ENCODE data around the gene APOL4.
A peak's percentile ranks its signal among the peaks of the same experiment; 100 is the strongest.
"Not testable (repeated sequence)": the region's sequence is repeated elsewhere in the genome, so short reads cannot be mapped to it uniquely, and the experiment has no call there.

Gene APOL4

DNA sequence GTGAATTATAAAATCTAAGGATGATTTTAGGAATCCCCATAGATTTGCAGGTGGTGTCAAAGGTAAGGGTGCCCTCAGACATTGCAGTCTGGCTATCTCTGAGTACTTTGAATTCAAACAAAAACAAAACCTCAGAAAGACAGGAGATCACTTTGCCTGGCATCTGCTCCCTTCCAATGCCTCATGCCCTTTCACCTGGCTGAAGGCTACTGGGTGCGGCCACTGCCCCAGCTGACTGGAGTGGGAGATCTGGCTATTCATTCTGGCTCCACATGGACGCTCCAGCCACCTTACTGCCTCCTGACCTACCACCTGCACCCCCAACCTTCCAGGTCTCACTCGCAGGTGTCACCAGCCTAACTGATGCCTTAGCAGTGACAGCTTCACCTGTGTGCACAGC is 28.0 kb upstream of the APOL4 start:
- DNase-seq = not testable (repeated sequence)

DNA sequence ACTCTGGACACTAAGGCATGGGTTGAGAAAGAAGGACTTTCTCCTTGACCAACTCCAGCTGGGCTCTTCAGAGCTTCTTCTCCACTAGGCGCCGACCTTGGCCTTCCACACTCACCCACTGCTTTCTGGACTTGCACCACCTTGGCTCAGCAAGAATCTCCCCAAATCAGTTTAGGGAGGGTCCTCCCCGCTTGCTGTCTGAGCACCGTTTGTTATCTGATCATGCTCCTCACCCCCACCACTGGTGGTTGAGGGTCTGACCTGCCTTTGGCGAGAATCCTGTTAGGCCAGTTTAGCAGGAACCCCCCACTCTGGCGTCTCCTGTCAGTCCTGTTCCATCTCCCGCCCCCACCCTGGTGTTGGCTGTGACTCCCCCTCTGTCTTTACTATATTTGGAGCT is 27.3 kb upstream of the APOL4 start:
- DNase-seq = no peak

DNA sequence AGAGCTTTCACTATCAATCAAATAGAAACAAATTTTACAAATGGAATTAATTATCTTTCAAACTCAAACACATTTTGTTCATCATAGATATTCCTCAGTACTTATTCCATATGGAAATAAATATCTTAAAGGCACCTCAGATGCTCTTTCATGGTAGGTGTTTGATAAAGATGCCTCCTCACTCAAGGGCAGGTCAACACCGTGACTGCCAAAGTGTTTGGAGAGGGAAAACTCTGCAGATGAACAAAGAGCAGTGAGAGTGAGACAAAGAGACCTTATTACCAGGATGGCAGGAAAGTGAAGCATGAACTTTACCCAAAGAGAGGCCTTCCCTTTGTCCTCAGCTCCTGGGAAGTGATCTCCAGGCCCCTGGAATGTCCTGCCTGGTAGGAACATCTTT is 26.8 kb upstream of the APOL4 start:
- DNase-seq = not testable (repeated sequence)

DNA sequence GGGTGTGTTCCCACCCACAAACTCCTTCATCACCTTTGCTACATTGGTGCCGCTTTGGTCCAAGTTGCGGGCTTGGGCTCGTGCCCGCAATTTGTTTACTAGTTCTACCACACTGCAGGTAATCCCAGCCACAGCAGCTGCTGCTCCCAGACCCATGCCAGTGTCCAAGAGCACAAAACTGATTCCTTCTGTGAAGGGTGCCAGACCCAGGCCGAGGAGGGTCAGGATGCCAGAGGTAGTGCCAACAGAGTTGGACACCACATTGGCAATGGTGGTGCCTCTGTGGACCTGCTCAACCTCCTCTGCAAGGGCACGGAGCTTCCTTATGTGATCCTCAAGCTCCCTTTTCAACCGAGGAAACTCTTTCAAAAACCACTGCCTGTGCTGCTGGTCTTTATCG is 26.2 kb upstream of the APOL4 start:
- no peak for DNase-seq

DNA sequence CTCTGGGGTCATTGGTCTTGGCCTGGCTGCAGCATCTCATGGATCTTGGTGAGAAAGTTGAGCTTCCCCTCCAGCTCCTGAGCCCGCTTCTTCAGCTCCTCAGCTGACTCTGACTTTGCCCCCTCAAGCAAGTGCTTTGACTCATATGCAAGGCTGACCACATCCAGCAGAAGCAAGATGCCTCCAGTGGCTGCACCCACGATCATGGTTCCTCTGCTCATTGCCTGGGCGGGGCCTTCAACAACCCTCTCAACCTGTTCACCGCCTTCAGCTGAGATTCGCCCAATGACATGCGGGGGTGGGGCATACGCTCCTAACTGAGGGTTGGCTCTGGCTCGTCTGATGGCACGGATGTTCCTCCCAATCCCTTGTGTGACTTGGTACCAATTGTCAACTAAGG is 25.8 kb upstream of the APOL4 start:
- no peak for DNase-seq

DNA sequence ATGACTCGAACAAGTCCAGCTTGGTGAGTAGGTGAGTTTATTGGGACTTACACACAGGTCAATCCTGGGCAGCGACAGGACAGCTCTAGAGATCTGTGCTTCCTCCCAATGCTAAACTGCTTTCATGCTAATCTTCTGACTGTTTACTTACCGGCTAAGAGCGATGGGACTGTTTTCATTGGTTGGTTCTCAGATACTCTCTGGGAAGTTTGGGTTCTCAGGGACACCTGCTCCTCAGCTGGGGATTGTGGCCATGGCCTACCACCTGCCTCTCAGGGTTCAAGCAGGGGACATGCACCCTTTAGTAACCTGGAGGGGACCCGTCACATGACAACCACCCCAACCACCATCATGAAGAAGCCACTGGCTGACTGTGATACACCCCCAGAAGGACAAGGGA is 24.6 kb upstream of the APOL4 start:
- DNase-seq = no peak

DNA sequence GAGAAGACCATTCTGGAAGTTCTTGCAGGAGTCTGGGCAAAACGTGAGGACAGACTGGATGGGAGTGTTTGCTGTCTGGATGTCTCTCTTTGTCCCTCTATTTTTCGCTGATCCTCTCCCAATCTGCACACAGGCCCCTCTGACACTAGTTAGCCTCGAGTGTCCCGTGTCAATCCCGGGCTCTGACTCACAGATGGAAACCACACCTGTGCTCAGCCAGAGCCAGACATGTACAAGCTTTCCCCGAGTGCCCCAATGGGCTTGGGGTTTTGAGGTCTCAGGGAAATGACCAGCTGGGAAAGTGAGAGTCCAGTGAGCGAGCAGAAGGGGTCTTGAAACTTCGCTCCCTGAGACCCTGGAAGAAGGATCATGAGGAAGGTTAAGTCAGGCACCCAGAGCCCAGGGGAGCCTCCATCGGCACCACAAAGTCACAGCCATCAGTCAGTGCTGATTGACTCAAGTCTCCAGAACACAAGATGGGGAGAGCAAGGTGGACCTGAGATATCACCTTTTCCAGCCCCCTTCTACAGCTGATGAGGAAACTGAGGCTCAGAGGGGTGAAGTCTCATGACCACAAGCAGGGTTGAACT is 23.8 kb upstream of the APOL4 start:
- no peak for DNase-seq

DNA sequence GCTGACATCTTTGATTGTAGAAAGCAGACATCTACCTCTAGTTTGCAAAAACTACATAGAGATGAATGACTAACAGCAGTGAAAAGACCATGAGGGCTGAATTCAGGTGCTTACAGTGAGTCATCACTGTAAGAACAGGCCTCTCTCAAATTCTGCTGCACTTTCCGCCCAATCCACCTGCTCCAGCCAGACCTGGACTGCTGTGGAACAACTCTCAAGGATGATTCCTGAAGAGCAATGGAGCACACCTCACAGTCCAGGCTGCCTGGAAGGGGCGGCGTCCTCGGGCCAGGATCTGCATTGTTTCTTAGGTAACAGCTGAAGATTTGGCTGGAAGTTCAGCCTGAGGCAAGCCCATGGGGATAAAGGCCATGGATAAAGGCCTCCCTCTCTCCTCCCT is 22.6 kb upstream of the APOL4 start:
- no peak for DNase-seq

DNA sequence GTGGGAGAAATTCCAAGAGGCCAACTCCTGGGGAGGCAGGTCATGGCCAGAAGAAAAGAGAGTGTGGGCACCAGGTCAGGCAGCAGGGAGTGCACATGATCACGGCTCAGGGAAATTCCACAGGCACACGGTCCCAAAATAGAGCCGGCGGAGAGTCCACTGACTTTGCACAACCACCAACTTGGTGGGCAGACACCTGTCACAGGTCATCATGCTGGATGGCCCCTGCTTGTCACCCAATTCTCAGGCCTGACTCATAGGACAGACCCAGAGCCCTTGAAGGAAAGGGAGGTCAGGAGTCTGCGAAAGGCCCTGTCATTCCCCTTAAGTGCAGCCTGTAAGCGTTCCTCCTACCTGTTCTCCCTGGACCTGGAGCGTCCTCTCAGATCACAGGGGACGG is 21.9 kb upstream of the APOL4 start:
- DNase-seq = no peak

DNA sequence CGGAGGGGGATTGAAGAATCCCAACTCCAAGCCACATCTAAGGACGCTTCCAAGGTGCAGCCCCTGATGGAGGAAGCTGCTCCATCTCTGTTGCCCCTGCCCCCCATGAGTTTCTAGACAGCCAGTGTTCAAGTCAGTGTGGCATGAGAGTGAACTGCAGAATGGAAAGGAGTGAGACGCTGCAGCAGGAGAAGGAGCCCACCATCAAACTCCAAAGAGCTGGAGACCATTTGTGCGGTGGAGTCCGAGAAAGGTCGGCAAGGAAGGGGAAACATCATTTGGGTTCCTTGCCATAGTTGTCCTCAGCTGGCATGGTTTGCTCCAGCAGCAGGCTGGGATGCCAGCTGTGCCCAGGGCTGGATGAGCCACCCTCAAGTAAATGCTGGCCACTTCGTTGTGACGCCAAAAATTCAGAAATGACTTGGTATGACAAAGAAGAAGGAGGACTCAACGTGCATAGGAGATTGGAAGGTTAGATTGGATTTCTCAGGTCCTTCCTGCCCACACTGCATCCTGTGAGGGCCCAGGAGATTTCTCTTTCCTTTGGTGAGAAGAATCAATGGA is 21.4 kb upstream of the APOL4 start:
- no peak for DNase-seq

DNA sequence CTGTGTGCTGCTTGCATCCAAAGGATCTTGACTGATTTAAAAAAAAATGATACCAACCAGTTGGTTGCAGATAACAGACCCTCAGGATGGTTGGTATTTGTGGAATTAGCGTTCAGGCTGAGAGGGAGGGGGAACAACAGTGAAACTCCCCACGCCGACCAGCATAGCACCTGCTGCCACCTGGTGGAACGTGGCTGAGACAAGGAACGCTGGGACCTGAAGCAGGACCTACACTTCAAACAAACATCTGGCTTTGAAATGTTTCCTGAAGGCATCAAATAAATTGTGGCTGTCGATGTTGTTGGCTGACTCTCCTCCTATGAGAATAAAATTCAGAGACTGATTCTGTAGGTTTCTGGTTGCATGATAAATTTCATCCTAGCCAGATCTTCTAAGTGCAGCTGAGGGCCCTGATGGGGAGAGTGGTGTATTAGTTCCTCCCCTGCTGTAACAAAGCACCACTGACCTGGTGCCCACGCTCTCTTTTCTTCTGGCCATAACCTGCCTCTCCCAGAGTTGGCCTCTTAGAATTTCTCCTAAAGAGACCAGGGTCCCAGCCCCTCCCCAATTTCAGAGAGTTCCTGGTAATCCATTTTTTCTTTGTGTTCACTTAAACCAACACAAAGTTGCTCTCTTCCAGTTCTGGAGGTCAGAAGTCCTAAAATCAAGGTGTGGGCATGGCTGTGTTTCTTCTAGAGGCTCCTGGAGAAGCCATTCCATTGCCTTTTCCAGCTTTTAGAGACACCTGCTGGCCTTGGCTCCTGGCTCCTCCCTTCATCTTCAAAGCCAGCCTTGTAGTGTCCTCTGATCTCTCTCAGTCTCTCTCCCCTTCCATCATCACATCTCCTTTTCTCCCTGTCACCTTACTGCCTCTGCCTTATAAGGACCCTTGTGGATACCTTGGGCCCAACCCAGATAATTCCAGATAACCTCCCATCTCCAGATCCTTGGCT is 20.5 kb upstream of the APOL4 start:
- DNase-seq = peak; percentile 54

DNA sequence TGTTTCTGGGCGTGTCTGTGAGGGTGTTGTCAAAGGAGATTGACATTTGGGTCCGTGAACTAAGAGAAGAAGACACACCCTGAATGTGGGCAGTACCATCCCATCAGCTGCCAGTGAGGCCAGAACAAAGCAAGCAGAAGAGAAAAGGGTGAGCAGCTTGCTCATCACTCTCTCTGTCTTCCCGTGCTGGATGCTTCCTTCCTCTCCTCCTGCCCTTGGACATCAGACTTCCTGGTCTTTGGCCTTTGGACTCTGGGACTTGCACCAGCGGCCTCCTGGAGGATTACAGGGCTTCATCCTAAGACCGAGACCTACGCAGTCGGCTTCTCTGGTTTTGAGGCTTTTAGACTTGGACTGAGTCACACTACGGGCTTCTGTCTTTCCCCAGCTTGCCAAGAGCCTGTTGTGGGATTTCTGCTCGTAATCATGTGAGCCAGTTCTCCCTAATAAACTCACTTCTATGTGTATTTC is 18.9 kb upstream of the APOL4 start:
- no peak for DNase-seq

DNA sequence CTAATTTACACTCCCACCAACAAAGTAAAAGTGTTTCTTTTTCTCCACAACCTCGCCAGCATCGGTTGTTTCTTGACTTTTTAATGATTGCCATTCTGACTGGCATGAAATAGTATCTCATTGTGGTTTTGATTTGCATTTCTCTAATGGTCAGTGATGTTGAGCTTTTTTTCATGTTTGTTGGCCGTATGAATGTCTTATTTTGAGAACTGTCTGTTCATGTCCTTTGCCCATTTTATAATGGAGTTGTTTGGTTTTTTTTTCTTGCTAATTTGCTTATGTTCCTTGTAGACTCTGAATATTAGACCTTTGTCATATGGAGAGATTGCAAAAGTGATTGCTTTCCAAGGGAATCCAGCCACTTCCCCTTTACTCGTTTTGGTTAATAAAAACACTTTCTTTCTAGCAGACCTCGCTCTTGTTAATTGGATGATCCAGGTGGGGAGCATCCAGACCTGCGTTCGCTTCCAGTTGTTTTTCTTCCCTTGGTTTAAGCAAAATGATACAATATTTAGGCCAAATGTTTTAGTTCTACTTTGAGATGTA is 17.1 kb upstream of the APOL4 start:
- no peak for DNase-seq

DNA sequence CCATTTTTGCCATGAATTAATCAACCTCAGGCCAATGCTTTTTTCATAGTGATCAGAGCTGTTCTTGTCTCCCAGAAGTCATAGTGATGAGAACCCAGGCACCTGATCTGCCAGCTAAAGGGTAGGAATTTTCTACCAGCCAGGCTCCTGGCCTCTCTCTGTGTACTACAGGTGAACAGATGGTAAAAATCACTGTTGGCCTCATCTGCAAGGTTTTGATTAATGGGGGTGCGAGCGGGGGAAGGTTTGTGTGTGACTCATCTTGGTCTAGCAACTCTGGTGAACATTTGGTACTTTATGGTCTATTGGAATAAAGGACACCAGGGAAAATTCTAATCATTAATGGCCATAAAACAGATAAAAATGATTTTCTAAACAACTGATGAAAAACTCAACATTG is 14.4 kb upstream of the APOL4 start:
- no peak for DNase-seq

DNA sequence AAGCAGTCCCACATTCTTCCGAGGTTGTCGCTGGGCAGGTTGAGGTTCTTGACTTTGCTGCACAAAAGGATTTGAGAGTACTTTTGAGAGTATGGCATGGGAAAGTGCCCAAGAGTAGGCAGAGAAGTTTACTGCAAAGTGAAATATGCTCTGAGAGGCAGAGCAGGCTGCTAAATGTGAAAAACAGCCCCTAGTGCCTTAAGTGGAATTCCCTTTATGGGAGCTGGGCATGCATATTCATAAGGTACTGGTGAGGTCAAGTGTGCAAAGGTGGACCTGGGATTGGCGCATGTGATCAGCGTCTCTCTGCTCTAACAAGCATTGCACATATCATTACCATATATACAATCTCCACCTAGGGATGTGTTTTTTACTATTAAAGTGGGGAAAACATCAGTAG is 12.0 kb upstream of the APOL4 start:
- no peak for DNase-seq

DNA sequence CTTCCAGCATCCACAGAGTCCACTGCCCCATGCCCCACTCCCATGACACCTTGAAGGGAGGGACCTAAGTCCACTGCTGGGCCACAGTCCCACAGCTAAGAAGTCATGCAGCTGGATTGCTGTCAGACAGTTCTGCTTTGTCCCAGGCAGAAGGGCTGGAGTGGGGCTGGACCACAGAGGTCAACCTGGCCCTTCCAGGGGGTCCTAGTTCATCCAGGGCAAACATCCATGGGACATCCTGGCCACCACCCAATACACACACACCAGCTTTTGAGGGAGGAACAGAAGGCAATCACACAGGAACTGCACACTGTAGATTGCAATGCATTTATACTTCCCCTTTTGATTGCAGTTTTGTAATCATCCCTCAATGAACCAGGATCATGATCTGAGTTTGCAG is 11.3 kb upstream of the APOL4 start:
- no peak for DNase-seq

DNA sequence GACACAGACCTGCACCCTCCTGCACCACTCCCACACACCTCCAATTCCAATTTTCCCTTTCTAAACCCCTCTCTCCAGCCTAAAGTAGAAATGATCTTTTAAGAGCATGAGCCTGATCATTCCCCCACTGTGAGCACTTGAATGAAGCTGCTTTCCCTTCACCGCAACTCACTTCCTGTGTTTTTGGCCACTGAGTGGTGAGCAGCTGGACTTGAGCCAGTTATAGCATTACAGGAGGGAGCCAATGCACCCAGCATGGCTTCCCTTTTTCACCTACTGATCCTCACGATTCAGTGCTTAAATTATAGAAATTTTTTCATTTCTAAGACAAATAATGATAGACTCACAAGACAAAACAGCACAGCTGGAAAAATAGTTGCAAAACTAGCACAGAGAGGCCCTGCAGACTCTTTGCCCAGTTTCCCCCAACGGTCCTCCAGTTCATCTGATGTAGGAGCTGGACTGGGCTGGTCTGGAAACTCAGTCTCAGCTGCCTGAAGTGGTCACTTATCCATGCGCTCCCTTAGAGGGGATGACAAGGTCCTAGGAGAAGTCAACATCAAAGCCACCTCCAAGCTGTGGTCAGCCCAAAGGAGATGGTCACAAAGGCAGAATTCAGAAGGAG is 9.7 kb upstream of the APOL4 start:
- DNase-seq = no peak

DNA sequence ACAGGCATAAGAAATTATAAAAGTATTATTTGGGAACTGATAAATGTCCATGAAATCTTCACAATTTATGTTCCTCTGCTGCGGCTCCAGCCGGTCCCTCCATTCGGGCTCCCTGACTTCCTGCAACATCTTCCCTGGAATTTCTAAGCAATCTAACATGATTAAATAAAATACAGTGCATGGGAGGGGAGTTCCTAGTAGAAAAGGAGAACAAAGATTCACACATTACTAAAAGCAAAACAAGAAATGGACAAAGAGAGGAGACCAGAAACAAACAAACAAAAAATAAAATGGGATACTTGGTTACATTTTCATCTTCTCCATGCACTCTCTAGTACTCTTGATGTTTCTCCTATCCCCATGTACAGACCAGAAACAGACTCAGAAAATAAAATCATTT is 8.6 kb upstream of the APOL4 start:
- DNase-seq = no peak

DNA sequence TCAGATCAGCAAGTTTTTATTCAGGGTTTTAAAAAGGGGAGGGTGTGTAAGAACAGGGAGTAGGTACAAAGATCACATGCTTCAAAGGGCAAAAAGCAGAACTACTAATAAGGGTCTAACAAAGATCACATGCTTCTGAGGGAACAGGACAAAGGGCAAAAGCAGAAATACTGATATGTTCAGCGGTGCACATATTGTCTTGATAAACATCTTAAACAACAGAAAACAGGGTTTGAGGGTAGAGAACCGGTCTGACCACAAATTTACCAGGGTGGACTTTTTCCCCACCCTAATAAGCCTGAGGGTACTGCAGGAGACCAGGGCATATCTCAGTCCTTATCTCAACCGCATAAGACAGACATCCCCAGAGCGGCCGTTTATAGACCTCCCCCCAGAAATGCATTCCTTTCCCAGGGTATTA is 7.9 kb upstream of the APOL4 start:
- DNase-seq = not testable (repeated sequence)

DNA sequence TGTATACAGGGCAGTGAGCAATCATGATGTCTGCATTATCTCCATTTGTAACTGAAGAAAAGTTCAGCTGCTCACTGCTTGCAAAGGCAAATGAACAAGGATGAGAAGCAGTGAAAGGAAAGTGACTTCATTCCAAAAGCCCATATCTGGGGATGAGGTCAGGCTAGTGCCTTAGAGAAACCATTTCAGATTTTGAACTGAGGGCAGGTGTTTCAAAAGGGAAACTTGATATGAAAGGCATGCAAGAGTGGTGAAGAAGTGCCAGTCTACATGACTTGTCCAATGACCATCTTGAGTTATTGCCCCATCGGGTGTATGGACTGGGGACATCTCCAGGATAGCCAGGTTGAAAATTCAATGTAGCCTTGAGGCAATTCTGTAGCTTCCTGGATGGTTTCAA is 7.3 kb upstream of the APOL4 start:
- no peak for DNase-seq

DNA sequence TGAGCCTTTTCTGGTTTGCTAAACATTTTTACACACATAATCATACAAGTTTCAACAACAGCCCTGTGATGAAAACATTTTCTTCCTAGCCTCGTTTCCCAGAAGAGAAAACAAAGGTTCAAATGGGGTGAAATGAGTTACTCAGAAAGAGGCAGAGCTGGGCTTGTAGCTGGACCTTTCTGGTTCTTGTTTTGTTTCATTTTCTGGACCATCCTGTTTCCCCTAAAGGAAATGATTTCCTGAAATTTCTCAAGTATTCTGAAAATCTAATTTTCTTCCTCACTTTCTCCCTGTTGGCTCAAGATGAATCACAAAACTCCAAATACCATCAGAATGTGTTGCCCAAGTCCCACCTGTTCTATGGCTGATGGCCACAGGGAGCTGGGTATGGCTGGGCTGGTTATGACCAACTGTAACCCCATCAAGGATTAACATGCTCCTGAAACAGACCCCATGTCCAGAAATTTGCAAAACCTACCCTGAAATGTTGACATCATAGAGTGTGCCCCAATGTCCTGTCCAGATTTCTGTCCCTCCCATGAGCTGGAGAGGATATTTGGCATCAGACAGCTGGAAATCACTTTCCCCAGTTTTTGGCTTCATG is 6.7 kb upstream of the APOL4 start:
- DNase-seq = no peak

DNA sequence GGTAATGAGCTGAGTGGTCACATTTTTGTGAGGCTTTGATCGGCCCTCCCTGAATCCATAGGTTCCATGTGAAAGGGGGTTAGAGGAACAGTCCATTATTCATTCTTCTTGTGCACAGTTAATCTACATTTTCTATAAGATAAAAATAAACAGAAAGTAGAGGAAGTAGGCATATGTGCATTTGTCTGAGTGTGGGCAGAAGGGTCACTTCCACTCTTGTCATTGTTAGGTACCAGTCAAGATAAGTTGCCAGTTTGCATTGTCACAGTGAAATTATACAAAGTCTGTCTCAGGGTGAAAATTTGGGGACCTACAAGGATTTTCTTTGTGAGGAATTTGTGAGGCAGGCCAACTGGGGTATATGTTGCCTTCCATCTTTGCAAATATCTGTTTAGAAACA is 4.6 kb upstream of the APOL4 start:
- no peak for DNase-seq

DNA sequence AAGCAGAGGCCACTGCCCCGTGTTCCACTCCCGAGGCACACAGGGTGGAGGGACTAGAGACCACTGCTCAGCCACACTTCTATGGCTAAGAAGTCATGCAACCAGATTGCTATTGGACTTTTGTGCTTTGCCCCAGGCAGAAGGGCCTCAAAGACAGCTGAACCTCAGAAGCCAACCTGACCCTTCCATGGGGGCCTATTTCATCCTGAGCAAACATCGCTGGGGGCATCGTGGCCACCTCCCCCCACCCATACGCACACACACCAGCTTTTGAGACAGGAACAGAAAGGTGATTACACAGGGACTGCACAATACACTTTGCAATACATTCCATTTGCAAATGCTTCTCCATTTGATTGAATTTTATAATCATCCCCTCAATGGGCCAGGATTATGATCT is 4.0 kb upstream of the APOL4 start:
- DNase-seq = not testable (repeated sequence)

Measured in CD4-positive, alpha-beta T cell treated with Interleukin-17A for 1 hour (primary cell).